ENCODE measurements around the gene RAB5IF.

The RAB5IF gene

DNA sequence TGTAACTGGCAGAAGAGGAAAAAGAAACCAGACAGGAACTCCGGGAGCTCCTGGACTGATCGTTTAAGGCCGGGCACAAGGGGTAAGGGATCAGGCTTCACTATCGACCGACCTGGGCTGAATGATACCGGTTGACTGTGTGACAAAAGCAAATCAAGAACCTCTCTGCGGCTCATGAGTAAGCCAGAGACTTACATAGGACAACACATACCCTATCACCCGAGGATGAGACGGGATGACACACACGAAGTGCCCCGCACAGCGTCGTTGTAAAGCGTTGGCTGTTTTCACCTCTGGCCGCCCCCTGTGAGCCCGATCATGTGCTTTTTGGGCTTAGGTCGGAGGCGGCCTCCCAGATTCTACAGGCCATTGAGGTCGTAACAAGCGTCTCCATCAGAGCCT is 32.9 kb upstream of the RAB5IF start:
- no peak for TF ChIP-seq CTCF (IDR thresholded peaks at IDR 0.05; ENCODE audit: extremely low read depth, missing control alignments)
- peak; percentile 66 for DNase-seq (ENCODE audit: low spot score)

DNA sequence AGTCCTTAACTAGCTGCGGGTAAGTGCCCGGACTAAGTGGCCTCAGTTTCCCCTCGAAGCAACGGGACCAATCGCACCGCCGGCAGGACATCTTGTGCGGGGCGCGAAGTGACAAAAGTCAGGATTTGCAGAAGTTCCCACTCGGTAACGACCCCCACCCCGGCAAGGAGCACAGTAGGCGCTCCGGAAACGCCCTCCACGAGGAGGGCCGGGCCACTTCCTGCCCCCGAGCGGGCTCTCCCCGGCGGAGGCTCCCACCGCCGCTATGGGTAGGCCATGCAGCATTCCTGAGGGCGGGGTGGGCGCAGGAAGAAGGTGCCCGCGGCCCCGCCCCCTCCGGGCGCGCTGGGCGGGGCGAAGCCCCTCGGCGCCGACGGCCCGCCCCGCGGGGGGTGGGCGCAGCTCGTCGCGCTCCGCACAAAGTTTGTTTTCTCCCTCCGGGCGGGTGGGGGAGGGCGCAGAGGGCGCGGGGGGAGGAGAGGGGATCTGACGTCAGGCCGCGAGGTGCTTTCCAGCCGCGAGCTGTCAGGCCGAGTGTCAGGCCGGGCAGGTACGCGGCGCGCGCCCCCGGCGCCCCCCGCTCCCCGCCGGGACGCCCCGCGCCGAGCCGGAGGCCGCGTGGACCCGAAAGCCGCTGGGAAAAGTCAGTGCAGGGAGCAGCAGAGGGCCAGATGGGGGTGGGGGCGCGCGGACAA is 32.3 kb upstream of the RAB5IF start, which contains the start of gene TGIF2:
Gene TGIF2, plus strand, starts transcription at position 495 of the 695 bp plus-strand sequence. CDS start 5,178 bp downstream, outside the sequence.
- DNase-seq (ENCODE audit: low spot score), result peak; percentile 100

GRCh38 chr20:36573798-36574365 is 31.7 kb upstream of the RAB5IF start:
- peak; percentile 79 for DNase-seq (ENCODE audit: low spot score)
- no peak for TF ChIP-seq CTCF (IDR thresholded peaks at IDR 0.05; ENCODE audit: extremely low read depth, missing control alignments)

More for the DNA sequence above, 32.3 kb upstream of the RAB5IF start, which contains the start of gene TGIF2:
- no peak for TF ChIP-seq CTCF (IDR thresholded peaks at IDR 0.05; ENCODE audit: extremely low read depth, missing control alignments)

GRCh38 chr20:36574366-36575135 is 31.0 kb upstream of the RAB5IF start:
- peak; percentile 57 for DNase-seq (ENCODE audit: low spot score)

GRCh38 chr20:36576081-36576445 is 29.5 kb upstream of the RAB5IF start:
- DNase-seq (ENCODE audit: low spot score), result no peak
- no peak for TF ChIP-seq CTCF (IDR thresholded peaks at IDR 0.05; ENCODE audit: extremely low read depth, missing control alignments)

More at GRCh38 chr20:36574366-36575135, 31.0 kb upstream of the RAB5IF start:
- TF ChIP-seq CTCF (IDR thresholded peaks at IDR 0.05; ENCODE audit: extremely low read depth, missing control alignments), result no peak

DNA sequence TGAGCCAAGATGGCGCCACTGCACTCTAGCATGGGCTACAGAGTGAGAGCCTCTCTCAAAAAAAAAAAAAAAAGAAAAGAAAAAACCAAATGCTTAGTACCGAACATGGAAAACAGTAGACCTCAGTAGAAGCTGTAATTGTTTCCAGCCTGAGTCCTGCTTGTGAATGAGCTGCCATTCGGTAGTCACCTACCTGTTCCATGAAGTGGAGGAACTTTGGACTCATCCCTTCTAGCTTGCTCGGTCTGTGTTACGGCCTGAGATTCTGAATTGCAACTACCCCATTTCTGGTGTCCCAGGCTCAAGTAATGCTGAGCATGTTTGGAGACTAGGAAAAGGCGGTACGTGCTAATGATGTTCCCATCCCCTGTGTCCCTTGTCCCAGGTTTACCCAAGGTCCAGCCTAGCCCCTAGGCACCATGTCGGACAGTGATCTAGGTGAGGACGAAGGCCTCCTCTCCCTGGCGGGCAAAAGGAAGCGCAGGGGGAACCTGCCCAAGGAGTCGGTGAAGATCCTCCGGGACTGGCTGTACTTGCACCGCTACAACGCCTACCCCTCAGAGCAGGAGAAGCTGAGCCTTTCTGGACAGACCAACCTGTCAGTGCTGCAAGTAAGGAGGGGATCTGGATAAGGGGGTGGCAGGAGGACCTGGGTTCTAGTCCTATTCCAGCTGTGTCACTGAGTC is 27.1 kb upstream of the RAB5IF start:
- no peak for DNase-seq (ENCODE audit: low spot score)
- no peak for TF ChIP-seq CTCF (IDR thresholded peaks at IDR 0.05; ENCODE audit: extremely low read depth, missing control alignments)
